GM12878 (cell line): ENCODE measurements around the gene FOXP4. TPM values are rescaled to one million over a fixed set of nuclear protein-coding genes. Genes with fewer than 3 reads are reported as not detected.
"Not testable (repeated sequence)": the region's sequence is repeated elsewhere in the genome, so short reads cannot be mapped to it uniquely, and the experiment has no call there.

Source experiments
- ATAC-seq: fragments of 200-7000 bp; cut with Tn5 transposase; 3 replicates; pipeline ENCODE4 v1.9.1; 2020; ENCODE audit warnings: mild to moderate bottlenecking, moderate library complexity
- BruUV-seq: library from RNA; stranded (reverse); fragments of 400-500 nt; replicated peaks from 2 replicates; lab custom pipeline; 2021; lab: Mats Ljungman, UMichigan
- CTCF ChIA-PET: fragments of 300-600 bp; sonication (Branson Sonifier 250); formaldehyde crosslinking; extraction: SDS; loops from one replicate; lab custom pipeline; 2021; ENCODE audit warnings: inconsistent platforms; lab: Yijun Ruan, JAX
- POLR2A ChIA-PET: fragments of 350-600 bp; formaldehyde crosslinking; extraction: SDS; loops from one replicate; lab custom pipeline; 2021; ENCODE audit warnings: inconsistent platforms; lab: Charles Lee
- RAD21 ChIA-PET: fragments of 300-600 bp; sonication (Branson Sonifier 250); formaldehyde crosslinking; loops from one replicate; lab custom pipeline; 2023; ENCODE audit warnings: antibody characterized with exemption; ENCODE audit not compliant: unreplicated experiment; lab: Charles Lee
- SMC1A ChIA-PET: fragments of 300-600 bp; sonication (Branson Sonifier 250); formaldehyde crosslinking; loops from one replicate; lab custom pipeline; 2023; ENCODE audit not compliant: unreplicated experiment, uncharacterized antibody; lab: Charles Lee
- DNase-seq: peaks from one replicate; pipeline ENCODE4 v3.0.0-alpha.2; 2011; ENCODE audit warnings: low read depth, low spot score
- FAIRE-seq: peaks from 3 replicates; lab custom pipeline; 2011; peaks lifted over from hg19 to GRCh38; lab: Jason Lieb, UNC
- H2AFZ ChIP-seq: 2 replicates; pipeline ENCODE4 v1.6.0; 2011; ENCODE audit warnings: low read depth, low read length, control low read depth; ENCODE audit not compliant: control insufficient read depth
- H3K27ac ChIP-seq: 2 replicates; pipeline ENCODE4 v1.5.1; 2011; ENCODE audit warnings: control low read depth; ENCODE audit not compliant: control insufficient read depth, insufficient read depth
- H3K27me3 ChIP-seq, 2 experiments: replicated peaks in 1 of 2; 2 replicates each; pipeline versions ENCODE4 v1.6.0 to v1.6.1; 2011; ENCODE audit warnings: low read length in 1 of 2; ENCODE audit not compliant: control insufficient read depth in 2 of 2, insufficient read depth in 2 of 2
- H3K36me3 ChIP-seq, 2 experiments: 2 replicates each; pipeline ENCODE4 v1.5.1; 2011; ENCODE audit warnings: low read length in 1 of 2; ENCODE audit not compliant: control insufficient read depth in 2 of 2, insufficient read depth in 2 of 2
- H3K4me1 ChIP-seq: 2 replicates; pipeline ENCODE4 v1.6.1; 2011; ENCODE audit warnings: mild to moderate bottlenecking, low read length, moderate library complexity, mixed read lengths; ENCODE audit not compliant: control insufficient read depth, insufficient read depth
- H3K4me2 ChIP-seq: 2 replicates; pipeline ENCODE4 v1.6.0; 2011; ENCODE audit warnings: control low read depth; ENCODE audit not compliant: control insufficient read depth, insufficient read depth
- H3K4me3 ChIP-seq: fragments of 200-600 bp; sonication (generic); 2 replicates; pipeline ENCODE4 v1.5.1; 2016
- H3K79me2 ChIP-seq: 2 replicates; pipeline ENCODE4 v1.6.0; 2011; ENCODE audit warnings: low read length; ENCODE audit not compliant: control insufficient read depth, insufficient read depth
- H3K9ac ChIP-seq: 2 replicates; pipeline ENCODE4 v1.8.0; 2011; ENCODE audit warnings: low read length, control low read depth, mixed read lengths; ENCODE audit not compliant: control insufficient read depth, insufficient read depth
- H3K9me3 ChIP-seq: replicated peaks from 3 replicates; pipeline ENCODE4 v1.5.1; 2011; ENCODE audit warnings: mild to moderate bottlenecking, low read length; ENCODE audit not compliant: control insufficient read depth, insufficient read depth
- H4K20me1 ChIP-seq: 2 replicates; pipeline ENCODE4 v1.6.0; 2011; ENCODE audit not compliant: control insufficient read depth, insufficient read depth
- CREB1 ChIP-seq: IDR thresholded peaks from 2 replicates; pipeline ENCODE4 v1.6.1; 2012; ENCODE audit warnings: low read depth, mild to moderate bottlenecking, inconsistent platforms
- IRF5 ChIP-seq: fragments of 450-650 bp; IDR thresholded peaks from 2 replicates; pipeline ENCODE4 v1.6.1; 2017; ENCODE audit warnings: borderline replicate concordance
- PKNOX1 ChIP-seq: fragments of 450-650 bp; IDR thresholded peaks from 2 replicates; pipeline ENCODE4 v1.6.1; 2016; ENCODE audit warnings: mild to moderate bottlenecking
- WGBS: methylation state at CpG from one replicate; pipeline ENCODE4 v1.1.6; 2016; ENCODE audit warnings: low lambda C conversion rate; ENCODE audit not compliant: insufficient replicate concordance, insufficient coverage; ENCODE audit errors: missing lambda C conversion rate; 5-methylcytosine and 5-hydroxymethylcytosine counted together
- in situ Hi-C: fragments of 300-500 bp; cut with MboI; formaldehyde crosslinking; loops from 9 replicates; pipeline ENCODE4 v1.14.3; 2018; ENCODE audit warnings: mixed read lengths
- intact Hi-C: fragments of 100-400 bp; cut with micrococcal nuclease; formaldehyde crosslinking; loops from one replicate; pipeline ENCODE4 v1.14.2; 2022; ENCODE audit not compliant: unreplicated experiment
- polyA plus RNA-seq, 11 experiments: library from polyadenylated mRNA; depleted of rRNA in 4 of 11; unstranded in 6 of 11; stranded (reverse) in 5 of 11; fragments of >200 nt; fragmentation: Nextera tagmentation in 4 of 11; fragmentation: Illumina TruSeq in 1 of 11; extraction: Ambion mirVana in 4 of 11; extraction: Trizol in 1 of 11; gene quantifications; 1 replicate in 1 of 11; 2 replicates in 10 of 11; pipeline versions ENCODE4 v1.2.1 to v1.2.3, GENCODE V29; 2011 to 2016; ENCODE audit warnings: inconsistent platforms in 2 of 11, missing spikeins in 2 of 11, low read depth in 1 of 11
- total RNA-seq, 4 experiments: library from RNA; depleted of rRNA in 3 of 4; stranded (reverse); fragments of >200 nt in 3 of 4; fragmentation: Illumina TruSeq in 1 of 4; extraction: Trizol in 1 of 4; gene quantifications; 2 replicates each; pipeline versions ENCODE4 v1.2.1 to v1.2.3, GENCODE V29; 2013 to 2021

Gene FOXP4
- total and polyA plus RNA-seq, 10 of the 15 experiments (the other 5 are each of a cell fraction or from before 2014, with no cell fraction given): 0.31 to 46.1 (median 2.3) TPM

GRCh38 chr6:41618598-41618997 lies 72.4 kb downstream of the FOXP4 start (continued):
- no peak for TF ChIP-seq PKNOX1
- TF ChIP-seq IRF5: no peak
- no peak for TF ChIP-seq CREB1

GRCh38 chr6:41619193-41619592 lies 73.0 kb downstream of the FOXP4 start:
- H3K9me3 ChIP-seq, in situ Hi-C loops, DNase-seq, H3K79me2 ChIP-seq, H3K36me3 ChIP-seq, POLR2A ChIA-PET, BruUV-seq, H3K27ac ChIP-seq, H3K4me3 ChIP-seq, FAIRE-seq, H2AFZ ChIP-seq, H3K4me2 ChIP-seq, RAD21 ChIA-PET, intact Hi-C loops, H3K9ac ChIP-seq, ATAC-seq, H3K4me1 ChIP-seq, H4K20me1 ChIP-seq, H3K27me3 ChIP-seq: not testable (repeated sequence)
- CTCF ChIA-PET: interaction anchor here (0.7 to 1.4 kb wide), 3 partner anchors 17 to 250 kb away, joined by 4 to 6 read pairs (median 6); no protein-coding TSS in a partner anchor
- SMC1A ChIA-PET: interaction anchor here (1.0 kb wide), 1 partner anchor 156 kb away, joined by 3 read pairs; no protein-coding TSS in a partner anchor
- WGBS: 21% methylated on average over 4 of the region's 4 CpGs
